ENCODE results near the gene ALMS1. TPM values are rescaled to one million over a fixed set of nuclear protein-coding genes. Genes with fewer than 3 reads are reported as not detected.
A peak's percentile ranks its signal among the peaks of the same experiment; 100 is the strongest.
"Not testable (repeated sequence)": the region's sequence is repeated elsewhere in the genome, so short reads cannot be mapped to it uniquely, and the experiment has no call there.

The ALMS1 gene, protein sequence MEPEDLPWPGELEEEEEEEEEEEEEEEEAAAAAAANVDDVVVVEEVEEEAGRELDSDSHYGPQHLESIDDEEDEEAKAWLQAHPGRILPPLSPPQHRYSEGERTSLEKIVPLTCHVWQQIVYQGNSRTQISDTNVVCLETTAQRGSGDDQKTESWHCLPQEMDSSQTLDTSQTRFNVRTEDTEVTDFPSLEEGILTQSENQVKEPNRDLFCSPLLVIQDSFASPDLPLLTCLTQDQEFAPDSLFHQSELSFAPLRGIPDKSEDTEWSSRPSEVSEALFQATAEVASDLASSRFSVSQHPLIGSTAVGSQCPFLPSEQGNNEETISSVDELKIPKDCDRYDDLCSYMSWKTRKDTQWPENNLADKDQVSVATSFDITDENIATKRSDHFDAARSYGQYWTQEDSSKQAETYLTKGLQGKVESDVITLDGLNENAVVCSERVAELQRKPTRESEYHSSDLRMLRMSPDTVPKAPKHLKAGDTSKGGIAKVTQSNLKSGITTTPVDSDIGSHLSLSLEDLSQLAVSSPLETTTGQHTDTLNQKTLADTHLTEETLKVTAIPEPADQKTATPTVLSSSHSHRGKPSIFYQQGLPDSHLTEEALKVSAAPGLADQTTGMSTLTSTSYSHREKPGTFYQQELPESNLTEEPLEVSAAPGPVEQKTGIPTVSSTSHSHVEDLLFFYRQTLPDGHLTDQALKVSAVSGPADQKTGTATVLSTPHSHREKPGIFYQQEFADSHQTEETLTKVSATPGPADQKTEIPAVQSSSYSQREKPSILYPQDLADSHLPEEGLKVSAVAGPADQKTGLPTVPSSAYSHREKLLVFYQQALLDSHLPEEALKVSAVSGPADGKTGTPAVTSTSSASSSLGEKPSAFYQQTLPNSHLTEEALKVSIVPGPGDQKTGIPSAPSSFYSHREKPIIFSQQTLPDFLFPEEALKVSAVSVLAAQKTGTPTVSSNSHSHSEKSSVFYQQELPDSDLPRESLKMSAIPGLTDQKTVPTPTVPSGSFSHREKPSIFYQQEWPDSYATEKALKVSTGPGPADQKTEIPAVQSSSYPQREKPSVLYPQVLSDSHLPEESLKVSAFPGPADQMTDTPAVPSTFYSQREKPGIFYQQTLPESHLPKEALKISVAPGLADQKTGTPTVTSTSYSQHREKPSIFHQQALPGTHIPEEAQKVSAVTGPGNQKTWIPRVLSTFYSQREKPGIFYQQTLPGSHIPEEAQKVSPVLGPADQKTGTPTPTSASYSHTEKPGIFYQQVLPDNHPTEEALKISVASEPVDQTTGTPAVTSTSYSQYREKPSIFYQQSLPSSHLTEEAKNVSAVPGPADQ (N-terminal part only)
- 37.3 TPM for total RNA-seq

DNA sequence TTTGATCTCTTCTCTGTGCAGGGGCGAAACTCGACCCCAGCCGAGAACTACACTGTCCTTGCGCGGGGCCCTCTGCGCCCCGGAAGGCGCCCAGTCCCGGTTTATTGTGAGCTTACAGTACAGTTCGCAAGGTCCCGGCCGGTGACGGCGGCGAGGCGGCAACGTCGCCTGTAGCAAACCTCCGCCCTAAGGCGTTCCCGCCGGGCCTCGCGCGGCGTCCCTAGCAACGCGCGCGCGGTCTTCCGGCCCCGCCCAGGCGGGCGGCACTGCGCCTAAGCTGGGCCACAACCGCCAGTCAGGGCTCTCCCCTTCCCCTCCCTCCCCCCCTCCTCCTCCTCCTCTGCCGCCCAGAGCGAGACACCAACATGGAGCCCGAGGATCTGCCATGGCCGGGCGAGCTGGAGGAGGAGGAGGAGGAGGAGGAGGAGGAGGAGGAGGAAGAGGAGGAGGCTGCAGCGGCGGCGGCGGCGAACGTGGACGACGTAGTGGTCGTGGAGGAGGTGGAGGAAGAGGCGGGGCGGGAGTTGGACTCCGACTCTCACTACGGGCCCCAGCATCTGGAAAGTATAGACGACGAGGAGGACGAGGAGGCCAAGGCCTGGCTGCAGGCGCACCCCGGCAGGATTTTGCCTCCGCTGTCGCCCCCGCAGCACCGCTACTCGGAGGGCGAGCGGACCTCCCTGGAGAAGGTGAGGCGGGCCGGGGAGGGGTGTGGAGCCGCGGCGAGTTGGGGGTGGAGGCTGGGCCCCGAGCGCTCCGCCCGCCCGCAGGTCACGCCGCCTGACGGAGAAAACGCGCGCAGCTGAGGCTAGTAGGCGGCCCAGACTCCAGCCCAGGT is at the start of gene ALMS1:
TSS of gene ALMS1 (plus strand) at position 333 of the 838 bp plus-strand sequence. CDS start at position 366, 33 bp downstream.
- DNase-seq, result peak; percentile 94

DNA sequence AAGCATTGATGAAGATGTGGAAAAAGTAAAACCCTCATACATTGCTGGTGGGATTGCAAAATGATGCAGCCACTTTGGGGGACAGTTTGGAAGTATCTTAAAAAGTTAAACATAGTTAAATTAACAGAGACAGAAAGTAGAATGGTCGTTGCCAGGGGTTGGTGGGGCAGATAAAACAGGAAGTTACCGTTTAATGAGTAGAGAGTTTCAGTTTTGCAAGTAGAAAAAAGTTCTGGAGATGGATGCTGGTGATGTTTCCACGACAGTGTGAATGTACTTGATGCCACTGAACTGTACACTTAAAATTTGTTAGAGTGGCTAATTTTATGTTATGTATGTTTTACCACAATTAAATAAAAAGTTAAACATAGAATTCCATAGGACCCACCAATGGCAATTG is 47.8 kb upstream of the ALMS1 start:
- no peak for DNase-seq

GRCh38 chr2:73339201-73339600 is 46.4 kb upstream of the ALMS1 start:
- DNase-seq, result no peak

DNA sequence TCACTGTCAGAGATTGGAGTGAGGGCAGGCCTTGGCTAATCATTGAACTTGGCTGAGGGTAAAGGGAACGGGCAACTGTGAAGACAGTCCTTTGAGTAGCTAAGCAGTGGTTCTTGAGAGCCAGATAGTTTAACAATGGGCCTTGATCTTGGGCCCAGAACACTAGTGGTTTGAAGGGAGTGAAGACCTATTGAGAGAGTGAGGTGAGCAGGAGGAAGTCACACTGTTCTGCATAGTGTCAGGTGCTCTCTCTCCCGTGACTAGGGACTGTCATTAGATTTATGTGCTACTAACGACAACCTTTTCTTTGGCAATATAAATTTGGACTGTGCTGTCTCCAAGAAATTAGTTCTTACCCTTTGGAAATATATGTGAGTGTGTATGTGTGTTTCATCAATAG is 44.6 kb upstream of the ALMS1 start:
- no peak for DNase-seq

DNA sequence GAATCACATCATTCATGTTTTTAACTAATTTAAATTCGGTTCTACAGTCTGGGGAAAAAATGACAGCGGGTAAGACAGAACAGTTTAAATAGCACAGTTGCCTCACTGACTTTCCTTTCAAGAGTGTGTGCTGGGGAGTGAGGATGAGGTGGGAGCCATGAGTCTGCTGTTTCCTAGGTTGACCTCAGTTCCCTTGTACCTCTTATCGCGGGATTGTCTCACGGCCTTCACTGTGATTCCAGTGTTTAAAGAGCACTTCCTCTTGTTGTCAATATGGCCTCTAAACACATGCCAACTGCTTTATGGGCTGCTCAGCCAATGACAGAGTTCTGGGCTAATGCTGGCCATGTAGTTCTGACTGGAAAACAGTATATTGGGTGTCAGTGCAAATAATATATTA is 41.6 kb upstream of the ALMS1 start:
- no peak for DNase-seq

- not testable (repeated sequence) for DNase-seq
Measured at GRCh38 chr2:73344747-73345146, 40.9 kb upstream of the ALMS1 start.

- DNase-seq, result no peak
Measured at GRCh38 chr2:73350035-73350691, 35.5 kb upstream of the ALMS1 start.

DNA sequence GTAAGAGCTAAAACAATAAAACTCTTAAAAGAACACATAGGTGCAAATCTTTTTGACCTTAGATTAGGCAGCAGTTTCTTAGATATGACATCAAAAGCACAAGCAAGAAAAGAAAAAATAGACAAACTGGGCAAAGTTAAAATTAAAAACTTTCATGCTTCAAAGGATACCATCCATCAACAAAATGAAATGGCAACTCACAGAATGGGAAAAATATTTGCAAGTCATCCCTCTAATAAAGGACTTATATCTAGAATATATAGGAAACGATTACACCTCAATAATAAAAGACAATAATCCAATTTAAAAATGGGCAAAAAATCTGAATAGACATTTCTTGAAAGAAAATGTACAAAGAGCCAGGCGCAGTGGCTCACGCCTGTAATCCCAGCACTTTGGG is 29.5 kb upstream of the ALMS1 start:
- DNase-seq, result no peak

- no peak for DNase-seq
Measured at GRCh38 chr2:73359915-73360697, 25.5 kb upstream of the ALMS1 start.

GRCh38 chr2:73366060-73366459 is 19.6 kb upstream of the ALMS1 start:
- no peak for DNase-seq

DNA sequence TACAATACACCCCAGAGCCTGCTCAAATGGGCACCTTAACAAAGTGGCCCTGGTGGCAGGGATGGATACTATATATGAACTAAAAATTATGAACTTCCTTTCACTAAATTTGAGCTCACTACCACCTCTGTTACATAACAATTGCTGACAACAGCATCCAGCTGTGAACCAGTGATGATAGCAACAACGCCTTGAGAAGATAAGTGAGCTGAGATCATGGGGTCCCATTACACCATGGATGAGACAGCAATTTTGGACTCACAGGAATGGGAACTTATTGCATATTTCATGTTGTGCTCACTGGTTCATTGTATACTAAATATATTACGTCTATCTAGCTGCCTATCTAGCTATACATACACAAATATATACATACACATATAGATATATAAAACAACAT is 16.9 kb upstream of the ALMS1 start:
- no peak for DNase-seq

- no peak for DNase-seq
Measured at GRCh38 chr2:73370348-73370747, 15.3 kb upstream of the ALMS1 start.

DNA sequence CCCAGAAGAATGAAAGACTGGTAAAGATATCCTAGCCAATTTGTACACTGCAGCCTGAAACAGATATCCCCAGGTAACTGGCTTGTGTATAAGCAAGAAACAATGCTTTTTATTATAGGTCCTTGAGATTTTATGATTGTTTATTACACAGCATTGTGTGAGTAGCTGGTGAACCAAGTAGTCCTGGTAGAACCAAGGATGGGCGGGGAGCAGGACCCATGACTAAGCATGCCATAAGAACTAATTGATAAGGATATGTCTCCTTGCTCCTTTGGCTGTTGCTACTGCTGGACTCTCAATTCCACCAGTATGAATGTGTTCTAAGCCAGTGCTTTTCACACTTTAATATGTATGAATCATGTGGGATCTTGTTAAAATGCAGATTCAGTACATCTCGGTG is 12.3 kb upstream of the ALMS1 start:
- DNase-seq, result no peak

- DNase-seq, result no peak
Measured at GRCh38 chr2:73374269-73374668, 11.4 kb upstream of the ALMS1 start.

DNA sequence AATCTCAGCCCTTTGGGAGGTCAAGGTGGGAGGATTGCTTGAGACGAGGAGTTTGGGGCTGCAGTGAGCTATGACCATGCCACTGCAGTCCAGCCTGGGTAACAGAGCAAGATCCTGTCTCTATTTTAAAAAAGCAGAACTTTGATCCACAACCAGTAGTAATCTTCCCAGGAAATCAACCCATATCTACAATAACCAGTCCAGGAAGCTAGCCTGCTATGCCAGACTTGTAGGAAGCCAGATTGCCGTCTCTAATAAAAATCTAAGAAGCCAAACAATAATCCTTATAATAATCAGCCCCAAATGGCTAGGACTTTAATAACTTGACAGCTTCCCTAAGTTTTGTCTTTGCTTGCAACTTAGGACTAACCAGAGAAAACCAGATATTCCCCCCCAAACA is 9.0 kb upstream of the ALMS1 start:
- DNase-seq, result no peak

DNA sequence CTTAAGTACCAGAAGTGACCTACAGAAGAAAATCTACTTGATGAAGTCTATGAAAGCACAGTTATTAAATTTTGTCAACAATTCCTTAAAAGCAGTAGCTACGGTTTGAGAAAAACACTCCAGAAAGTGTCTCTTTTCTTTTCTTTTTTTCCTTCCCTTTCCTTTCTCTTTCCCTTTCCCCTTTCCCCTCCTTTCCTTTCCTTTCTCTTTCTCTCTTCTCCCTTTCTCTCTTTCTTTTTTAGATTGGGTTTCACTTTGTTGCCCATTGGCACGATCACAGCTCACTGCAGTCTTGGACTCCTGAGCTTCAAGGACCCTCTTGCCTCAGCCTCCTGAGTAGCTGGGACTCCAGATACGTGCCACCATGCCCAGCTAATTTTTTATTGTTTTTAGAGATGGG is 2.6 kb upstream of the ALMS1 start:
- no peak for DNase-seq

DNA sequence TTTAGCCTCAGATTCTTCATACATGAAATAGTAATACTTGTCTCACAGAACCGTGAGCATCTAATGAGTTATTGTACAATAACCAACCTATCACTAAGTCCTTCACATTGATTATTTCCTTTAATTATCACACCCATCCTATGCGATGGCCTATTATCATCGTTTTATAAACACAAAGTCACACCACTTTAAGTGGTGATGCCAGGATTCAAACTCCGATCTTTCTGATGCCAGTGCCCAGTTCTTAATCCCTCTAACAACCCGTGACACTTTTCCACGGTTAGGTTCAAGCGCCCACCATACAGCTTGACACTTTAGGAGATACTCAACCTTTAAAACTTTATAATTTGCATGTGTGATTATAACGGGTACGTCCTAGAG is 523 bp upstream of the ALMS1 start:
- no peak for DNase-seq

DNA sequence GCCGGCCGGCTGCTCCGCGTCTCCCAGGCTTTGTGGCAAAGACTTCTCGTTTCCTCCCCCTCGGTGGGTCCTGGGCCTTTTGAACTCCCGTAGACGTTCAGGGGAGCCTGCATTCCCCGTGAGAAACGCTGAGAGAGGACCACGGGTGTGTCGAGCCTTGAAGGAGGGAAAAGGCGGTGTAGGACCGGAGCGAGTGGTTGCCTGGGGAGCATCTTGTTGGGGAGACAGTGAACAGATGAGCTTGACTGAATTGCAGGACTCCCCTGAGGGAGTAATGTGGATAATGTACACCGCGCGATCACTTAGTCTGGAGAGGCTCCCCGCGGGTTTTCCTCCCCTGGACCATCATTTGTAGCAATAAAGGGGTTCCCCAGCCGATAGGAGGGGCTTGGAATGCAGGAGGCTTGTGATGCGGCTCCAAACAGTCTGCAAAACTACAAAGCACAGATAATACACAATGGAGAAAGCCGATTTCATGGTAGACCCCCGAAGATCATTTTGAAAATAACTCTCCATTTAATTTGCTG is 769 bp downstream of the ALMS1 start:
- DNase-seq, result no peak

GRCh38 chr2:73386894-73387636 is 1.4 kb downstream of the ALMS1 start:
- DNase-seq, result peak; percentile 4
